HepG2 (cell line): ENCODE results near the gene BUB1B. TPM values are rescaled to one million over a fixed set of nuclear protein-coding genes. Genes with fewer than 3 reads are reported as not detected.
A peak's percentile ranks its signal among the peaks of the same experiment; 100 is the strongest.

ENCODE experiments used
- ATF7 ChIP-seq, 2 experiments: fragments of 450-650 bp in 1 of 2; sonication (generic) in 1 of 2; formaldehyde crosslinking in 1 of 2; IDR thresholded peaks; 2 replicates each; pipeline versions ENCODE4 v1.4.0 to v1.6.1; 2016 to 2020; ENCODE audit warnings: antibody characterized with exemption in 1 of 2, mild to moderate bottlenecking in 1 of 2, missing genetic modification reagents in 1 of 2
- CHD4 ChIP-seq: fragments of 200-600 bp; sonication (generic); IDR thresholded peaks from 2 replicates; pipeline ENCODE4 v1.7.0; 2017; ENCODE audit warnings: mild to moderate bottlenecking, low read length, borderline replicate concordance
- FOXO4 ChIP-seq: sonication (generic); formaldehyde crosslinking; conservative IDR thresholded peaks from 2 replicates; pipeline ENCODE4 v1.8.1; 2023; ENCODE audit warnings: missing genetic modification reagents
- HDAC1 ChIP-seq: sonication (generic); formaldehyde crosslinking; IDR thresholded peaks from 2 replicates; pipeline ENCODE4 v1.5.1; 2020; ENCODE audit warnings: mild to moderate bottlenecking, missing genetic modification reagents
- HNRNPH1 ChIP-seq: fragments of 200-400 bp; formaldehyde crosslinking; optimal IDR thresholded peaks from 2 replicates; pipeline ENCODE3; 2017; ENCODE audit warnings: mild to moderate bottlenecking, low read depth, low read length
- MIXL1 ChIP-seq: IDR thresholded peaks from 2 replicates; pipeline ENCODE4 v1.6.1; 2016
- MYNN ChIP-seq: sonication (generic); formaldehyde crosslinking; IDR thresholded peaks from 2 replicates; pipeline ENCODE4 v1.4.0; 2020; ENCODE audit warnings: mild to moderate bottlenecking, low read depth, missing genetic modification reagents
- PREB ChIP-seq: sonication (generic); formaldehyde crosslinking; IDR thresholded peaks from 2 replicates; pipeline ENCODE4 v1.4.0; 2020; ENCODE audit warnings: missing genetic modification reagents
- RFXANK ChIP-seq: IDR thresholded peaks from 2 replicates; pipeline ENCODE4 v1.6.1; 2016
- TRIM22 ChIP-seq: fragments of 450-650 bp; IDR thresholded peaks from 2 replicates; pipeline ENCODE4 v1.6.1; 2017
- ZFP41 ChIP-seq: sonication (generic); formaldehyde crosslinking; IDR thresholded peaks from 2 replicates; pipeline ENCODE4 v1.4.0; 2020; ENCODE audit warnings: mild to moderate bottlenecking, missing genetic modification reagents, borderline replicate concordance
- ZIK1 ChIP-seq: sonication (generic); formaldehyde crosslinking; IDR thresholded peaks from 2 replicates; pipeline ENCODE4 v1.5.0; 2020; ENCODE audit warnings: mild to moderate bottlenecking, low read depth, missing genetic modification reagents, borderline replicate concordance
- ZNF224 ChIP-seq: sonication (generic); formaldehyde crosslinking; IDR thresholded peaks from 2 replicates; pipeline ENCODE4 v1.5.0; 2020; ENCODE audit warnings: mild to moderate bottlenecking, missing genetic modification reagents
- ZNF484 ChIP-seq: sonication (generic); formaldehyde crosslinking; IDR thresholded peaks from 2 replicates; pipeline ENCODE4 v1.5.1; 2020; ENCODE audit warnings: mild to moderate bottlenecking, low read depth, missing genetic modification reagents, borderline replicate concordance
- ZNF614 ChIP-seq: IDR thresholded peaks from 2 replicates; pipeline ENCODE4 v1.6.1; 2018; ENCODE audit warnings: missing biosample characterization, missing genetic modification reagents, inconsistent platforms, borderline replicate concordance
- ZNF687 ChIP-seq: sonication (generic); formaldehyde crosslinking; IDR thresholded peaks from 2 replicates; pipeline ENCODE4 v1.5.1; 2020; ENCODE audit warnings: mild to moderate bottlenecking, missing genetic modification reagents, moderate library complexity
- ZNF782 ChIP-seq: sonication (generic); formaldehyde crosslinking; IDR thresholded peaks from 2 replicates; pipeline ENCODE4 v1.4.0; 2020; ENCODE audit warnings: missing genetic modification reagents, mild to moderate bottlenecking, borderline replicate concordance
- ZSCAN22 ChIP-seq: sonication (generic); formaldehyde crosslinking; IDR thresholded peaks from 2 replicates; pipeline ENCODE4 v1.4.0; 2020; ENCODE audit warnings: mild to moderate bottlenecking, missing genetic modification reagents
- polyA plus RNA-seq, 8 experiments: library from polyadenylated mRNA; depleted of rRNA in 3 of 8; stranded (reverse) in 7 of 8; unstranded in 1 of 8; fragments of >200 nt; fragmentation: Illumina TruSeq in 4 of 8; extraction: Trizol in 4 of 8; gene quantifications; 2 replicates each; pipeline versions ENCODE4 v1.2.1 to v1.2.3, GENCODE V29; 2011 to 2016; ENCODE audit warnings: low read depth in 4 of 8, missing spikeins in 1 of 8, mixed read lengths in 1 of 8; ENCODE audit not compliant: insufficient read depth in 1 of 8
- total RNA-seq, 5 experiments: library from RNA; depleted of rRNA; stranded (reverse); fragments of >200 nt; fragmentation: Illumina TruSeq; extraction: Trizol; gene quantifications; 2 replicates each; pipeline ENCODE4 v1.2.3, GENCODE V29; 2016; ENCODE audit warnings: low read depth in 1 of 5

Gene BUB1B
- total and polyA plus RNA-seq, 2 of the 13 experiments (the other 11 are each of a cell fraction or from before 2014, with no cell fraction given), result 26.2 to 63.5 TPM

- TF ChIP-seq ZNF687 (CRISPR knock-in tag), result peak; percentile 86
- TF ChIP-seq RFXANK (CRISPR knock-in tag), result no peak
- no peak for TF ChIP-seq ZFP41 (CRISPR knock-in tag)
- TF ChIP-seq HNRNPH1, result no peak
- no peak for TF ChIP-seq ZNF224
- no peak for TF ChIP-seq CHD4
- TF ChIP-seq ZNF614, result no peak; the same call in 1 of the 2 replicates
- TF ChIP-seq PREB, result no peak
- TF ChIP-seq HDAC1 (CRISPR knock-in tag), result peak; percentile 100
- 0 out of 2 replicates have a peak, but pooled peaks have one; percentile 63 for TF ChIP-seq FOXO4
- no peak for TF ChIP-seq ATF7 (IDR thresholded peaks at IDR 0.05)
- no peak; the same call in 1 of the 2 replicates for TF ChIP-seq ATF7 (CRISPR knock-in tag; IDR thresholded peaks at IDR 0.05)
- no peak for TF ChIP-seq ZNF484 (CRISPR knock-in tag)
- TF ChIP-seq ZSCAN22 (CRISPR knock-in tag), result no peak
- peak; percentile 70; the same call in 1 of the 2 replicates for TF ChIP-seq MIXL1 (CRISPR knock-in tag)
- TF ChIP-seq ZNF782 (CRISPR knock-in tag), result peak; percentile 45; the same call in 1 of the 2 replicates
- peak; percentile 37; the same call in 1 of the 2 replicates for TF ChIP-seq ZIK1
- no peak for TF ChIP-seq MYNN (CRISPR knock-in tag)
- no peak for TF ChIP-seq TRIM22
These were observed at the start of gene BUB1B (continued) for GRCh38 chr15:40160689-40161688.
